HCT116 (cell line): ENCODE results near the gene RRAD.

ENCODE experiments used
- JUND ChIP-seq: IDR thresholded peaks from 2 replicates; pipeline ENCODE4 v1.6.1; 2012
- POLR2A ChIP-seq: IDR thresholded peaks from 2 replicates; pipeline ENCODE4 v1.7.0; 2011; ENCODE audit warnings: borderline replicate concordance; ENCODE audit not compliant: insufficient read depth, insufficient read length; ENCODE audit errors: extremely low read depth
- RAD21 ChIP-seq: IDR thresholded peaks from 2 replicates; pipeline ENCODE4 v1.6.1; 2012; ENCODE audit warnings: low read depth, mild to moderate bottlenecking
- YY1 ChIP-seq: IDR thresholded peaks from 2 replicates; pipeline ENCODE4 v1.6.1; 2011; ENCODE audit warnings: low read length, low read depth, moderate library complexity, mild to moderate bottlenecking; ENCODE audit not compliant: insufficient replicate concordance; ENCODE audit errors: extremely low read depth
- ZNF274 ChIP-seq: fragments of 200-500 bp; sonication (Bioruptor generic); IDR thresholded peaks from 2 replicates; pipeline ENCODE4 v1.6.1; 2014; ENCODE audit warnings: mild to moderate bottlenecking, low read depth, low read length, inconsistent platforms
- TF ChIP-seq, protein P1 (sequence below), 3 experiments: fragments of 200-600 bp in 1 of 3; sonication (generic) in 1 of 3; IDR thresholded peaks in 2 of 3; conservative IDR thresholded peaks in 1 of 3; 2 replicates each; pipeline ENCODE4 v1.5.1; 2012 to 2017; ENCODE audit warnings: low read depth in 2 of 3, low read length in 2 of 3, antibody characterized with exemption in 1 of 3, borderline replicate concordance in 1 of 3, control low read depth in 1 of 3, mild to moderate bottlenecking in 1 of 3, mixed read lengths in 1 of 3, mixed run types in 1 of 3, moderate library complexity in 1 of 3; ENCODE audit not compliant: insufficient read depth in 1 of 3

DNA sequence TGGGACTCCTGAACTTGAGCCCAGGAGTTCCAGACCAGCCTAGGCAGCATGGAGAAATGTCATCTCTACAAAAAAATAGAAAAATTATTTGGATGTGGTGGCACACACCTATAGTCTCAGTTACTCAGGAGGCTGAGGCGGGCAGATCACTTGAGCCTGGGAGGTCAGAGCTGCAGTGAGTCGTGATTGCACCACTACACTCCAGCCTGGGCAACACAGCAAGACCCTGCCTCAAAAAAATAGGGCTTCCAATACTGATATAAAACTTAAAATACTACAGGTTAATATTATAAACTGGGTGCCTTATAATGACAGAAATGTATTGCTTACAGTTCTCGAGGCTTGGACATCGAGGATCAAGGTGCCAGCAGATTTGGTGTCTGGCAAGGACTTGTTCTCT, 20.6 kb upstream of the RRAD start:
- no peak for TF ChIP-seq POLR2A
- TF ChIP-seq YY1, result no peak
- TF ChIP-seq, protein P1, sequence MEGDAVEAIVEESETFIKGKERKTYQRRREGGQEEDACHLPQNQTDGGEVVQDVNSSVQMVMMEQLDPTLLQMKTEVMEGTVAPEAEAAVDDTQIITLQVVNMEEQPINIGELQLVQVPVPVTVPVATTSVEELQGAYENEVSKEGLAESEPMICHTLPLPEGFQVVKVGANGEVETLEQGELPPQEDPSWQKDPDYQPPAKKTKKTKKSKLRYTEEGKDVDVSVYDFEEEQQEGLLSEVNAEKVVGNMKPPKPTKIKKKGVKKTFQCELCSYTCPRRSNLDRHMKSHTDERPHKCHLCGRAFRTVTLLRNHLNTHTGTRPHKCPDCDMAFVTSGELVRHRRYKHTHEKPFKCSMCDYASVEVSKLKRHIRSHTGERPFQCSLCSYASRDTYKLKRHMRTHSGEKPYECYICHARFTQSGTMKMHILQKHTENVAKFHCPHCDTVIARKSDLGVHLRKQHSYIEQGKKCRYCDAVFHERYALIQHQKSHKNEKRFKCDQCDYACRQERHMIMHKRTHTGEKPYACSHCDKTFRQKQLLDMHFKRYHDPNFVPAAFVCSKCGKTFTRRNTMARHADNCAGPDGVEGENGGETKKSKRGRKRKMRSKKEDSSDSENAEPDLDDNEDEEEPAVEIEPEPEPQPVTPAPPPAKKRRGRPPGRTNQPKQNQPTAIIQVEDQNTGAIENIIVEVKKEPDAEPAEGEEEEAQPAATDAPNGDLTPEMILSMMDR (IDR thresholded peaks at IDR 0.05 in 2 of 3, conservative IDR thresholded peaks at IDR 0.05 in 1 of 3; ENCODE audit: borderline replicate concordance in 1 of 3, insufficient read depth in 1 of 3, low read depth in 2 of 3, low read length in 2 of 3), result no peak
- no peak for TF ChIP-seq ZNF274
- TF ChIP-seq RAD21, result no peak
- no peak for TF ChIP-seq JUND
